BJ (cell line): Measurements from ENCODE around the gene ADAM11. TPM values are rescaled to one million over a fixed set of nuclear protein-coding genes. Genes with fewer than 3 reads are reported as not detected.

Experiments
- CTCF ChIA-PET: fragments of 350-600 bp; formaldehyde crosslinking; extraction: SDS; loops from one replicate; lab custom pipeline; 2021; ENCODE audit warnings: antibody characterized with exemption, inconsistent platforms; lab: Yijun Ruan, JAX
- POLR2A ChIA-PET: fragments of 300-600 bp; sonication (Branson Sonifier 250); formaldehyde crosslinking; extraction: SDS; loops from one replicate; lab custom pipeline; 2021; ENCODE audit warnings: antibody characterized with exemption; lab: Charles Lee
- DNase-seq: peaks from one replicate; pipeline ENCODE4 v3.0.0-alpha.2; 2011; ENCODE audit warnings: low read depth
- H3K27me3 ChIP-seq: 2 replicates; pipeline ENCODE4 v1.6.0; 2011; ENCODE audit warnings: low read length; ENCODE audit not compliant: control insufficient read depth, insufficient read depth
- H3K36me3 ChIP-seq: 2 replicates; pipeline ENCODE4 v1.5.1; 2011; ENCODE audit warnings: low read length; ENCODE audit not compliant: control insufficient read depth, insufficient read depth
- H3K4me3 ChIP-seq: 2 replicates; pipeline ENCODE4 v1.5.1; 2011; ENCODE audit warnings: low read depth, mild to moderate bottlenecking, control low read depth, low read length
- polyA plus RNA-seq: library from polyadenylated mRNA; depleted of rRNA; stranded (reverse); fragments of >200 nt; gene quantifications from 2 replicates; pipeline ENCODE4 v1.2.3, GENCODE V29; 2011
- TF ChIP-seq, protein P1 (sequence below): IDR thresholded peaks from 2 replicates; pipeline ENCODE4 v1.5.1; 2011; ENCODE audit warnings: low read depth, mild to moderate bottlenecking, control low read depth, inconsistent platforms, low read length, moderate library complexity; ENCODE audit not compliant: insufficient read depth

The ADAM11 gene
- polyA plus RNA-seq, 1 experiment, result 0.31 TPM

DNA sequence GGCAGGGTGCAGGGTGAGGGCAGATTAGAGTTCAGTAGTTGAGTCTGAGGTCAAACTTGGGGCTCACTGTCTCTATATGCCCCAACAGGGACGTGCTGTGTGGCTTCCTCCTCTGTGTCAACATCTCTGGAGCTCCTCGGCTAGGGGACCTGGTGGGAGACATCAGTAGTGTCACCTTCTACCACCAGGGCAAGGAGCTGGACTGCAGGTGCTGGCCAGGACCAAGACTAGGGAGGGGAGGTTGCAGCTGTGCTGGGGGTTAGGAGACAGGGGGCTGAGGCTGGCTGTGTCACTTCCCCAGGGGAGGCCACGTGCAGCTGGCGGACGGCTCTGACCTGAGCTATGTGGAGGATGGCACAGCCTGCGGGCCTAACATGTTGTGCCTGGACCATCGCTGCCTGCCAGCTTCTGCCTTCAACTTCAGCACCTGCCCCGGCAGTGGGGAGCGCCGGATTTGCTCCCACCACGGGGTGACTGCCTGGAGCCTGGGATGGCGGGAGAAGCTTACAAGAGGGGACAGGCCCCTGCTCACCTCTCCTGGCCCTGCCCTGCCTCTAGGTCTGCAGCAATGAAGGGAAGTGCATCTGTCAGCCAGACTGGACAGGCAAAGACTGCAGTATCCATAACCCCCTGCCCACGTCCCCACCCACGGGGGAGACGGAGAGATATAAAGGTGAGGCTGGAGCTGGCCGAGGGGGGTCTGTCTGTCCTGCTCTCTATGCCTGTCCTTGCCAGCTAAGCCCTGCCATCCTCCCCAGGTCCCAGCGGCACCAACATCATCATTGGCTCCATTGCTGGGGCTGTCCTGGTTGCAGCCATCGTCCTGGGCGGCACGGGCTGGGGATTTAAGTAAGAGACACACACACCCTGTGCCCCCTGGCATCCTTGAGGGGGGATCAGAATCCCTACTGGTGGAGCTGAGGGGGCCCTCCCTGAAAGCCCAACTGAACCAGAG lies 18.9 kb downstream of the ADAM11 start:
- no peaks in the 10 kb centered on the region for H3K36me3 ChIP-seq
- TF ChIP-seq, protein P1, sequence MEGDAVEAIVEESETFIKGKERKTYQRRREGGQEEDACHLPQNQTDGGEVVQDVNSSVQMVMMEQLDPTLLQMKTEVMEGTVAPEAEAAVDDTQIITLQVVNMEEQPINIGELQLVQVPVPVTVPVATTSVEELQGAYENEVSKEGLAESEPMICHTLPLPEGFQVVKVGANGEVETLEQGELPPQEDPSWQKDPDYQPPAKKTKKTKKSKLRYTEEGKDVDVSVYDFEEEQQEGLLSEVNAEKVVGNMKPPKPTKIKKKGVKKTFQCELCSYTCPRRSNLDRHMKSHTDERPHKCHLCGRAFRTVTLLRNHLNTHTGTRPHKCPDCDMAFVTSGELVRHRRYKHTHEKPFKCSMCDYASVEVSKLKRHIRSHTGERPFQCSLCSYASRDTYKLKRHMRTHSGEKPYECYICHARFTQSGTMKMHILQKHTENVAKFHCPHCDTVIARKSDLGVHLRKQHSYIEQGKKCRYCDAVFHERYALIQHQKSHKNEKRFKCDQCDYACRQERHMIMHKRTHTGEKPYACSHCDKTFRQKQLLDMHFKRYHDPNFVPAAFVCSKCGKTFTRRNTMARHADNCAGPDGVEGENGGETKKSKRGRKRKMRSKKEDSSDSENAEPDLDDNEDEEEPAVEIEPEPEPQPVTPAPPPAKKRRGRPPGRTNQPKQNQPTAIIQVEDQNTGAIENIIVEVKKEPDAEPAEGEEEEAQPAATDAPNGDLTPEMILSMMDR, result no peak
- H3K27me3 ChIP-seq, result peaks cover 3% of the 10 kb centered on the region; the same call in 1 of the 2 replicates
- DNase-seq, result no peak
- ChIA-PET POLR2A (no interaction called here), CTCF (interaction anchor here (0.6 to 14.4 kb wide), 19 partner anchors 8 to 322 kb away, joined by 3 to 452 read pairs (median 8); partner anchors contain the start of genes EFTUD2, GJC1 and HIGD1B)
- no peak overlapping the region for H3K4me3 ChIP-seq

DNA sequence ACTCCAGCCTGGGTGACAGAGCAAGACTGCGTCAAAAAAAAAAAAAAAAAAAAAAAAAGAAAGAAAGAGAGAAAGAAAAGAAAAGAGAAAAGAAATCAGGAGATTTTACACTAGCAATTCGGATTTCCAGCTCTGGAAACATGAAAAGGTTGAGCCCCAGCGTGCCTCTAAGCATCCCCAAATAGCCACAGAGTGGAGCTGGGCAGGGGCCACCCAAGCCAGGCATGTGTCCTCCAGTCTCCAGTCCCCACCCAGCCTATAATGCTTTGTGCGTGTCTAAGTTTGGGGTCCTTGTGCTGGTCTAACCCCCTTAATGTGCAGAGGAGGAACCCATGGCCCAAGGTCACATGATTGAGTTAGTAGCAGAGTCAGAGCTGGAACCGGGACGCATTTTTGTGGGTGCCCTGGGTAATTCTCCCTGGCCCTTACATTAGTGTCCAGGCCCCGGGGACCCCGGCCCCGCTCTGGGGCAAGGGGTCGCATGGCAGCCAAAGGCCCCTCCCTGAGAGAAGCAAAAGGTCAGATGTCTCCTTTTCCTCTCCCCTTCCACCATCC lies 19.9 kb downstream of the ADAM11 start:
- no peak for DNase-seq
- TF ChIP-seq, protein P1, result no peak
- Histone ChIP-seq H3K36me3 (no peaks in the 10 kb centered on the region), H3K27me3 (no peaks in the 10 kb centered on the region), H3K4me3 (no peak overlapping the region)
- CTCF ChIA-PET, result interaction anchor here (0.7 to 14.4 kb wide), 38 partner anchors 9 to 1276 kb away, joined by 3 to 452 read pairs (median 6); partner anchors contain the start of genes EFTUD2, GJC1 and HIGD1B
- POLR2A ChIA-PET, result no interaction called here

DNA sequence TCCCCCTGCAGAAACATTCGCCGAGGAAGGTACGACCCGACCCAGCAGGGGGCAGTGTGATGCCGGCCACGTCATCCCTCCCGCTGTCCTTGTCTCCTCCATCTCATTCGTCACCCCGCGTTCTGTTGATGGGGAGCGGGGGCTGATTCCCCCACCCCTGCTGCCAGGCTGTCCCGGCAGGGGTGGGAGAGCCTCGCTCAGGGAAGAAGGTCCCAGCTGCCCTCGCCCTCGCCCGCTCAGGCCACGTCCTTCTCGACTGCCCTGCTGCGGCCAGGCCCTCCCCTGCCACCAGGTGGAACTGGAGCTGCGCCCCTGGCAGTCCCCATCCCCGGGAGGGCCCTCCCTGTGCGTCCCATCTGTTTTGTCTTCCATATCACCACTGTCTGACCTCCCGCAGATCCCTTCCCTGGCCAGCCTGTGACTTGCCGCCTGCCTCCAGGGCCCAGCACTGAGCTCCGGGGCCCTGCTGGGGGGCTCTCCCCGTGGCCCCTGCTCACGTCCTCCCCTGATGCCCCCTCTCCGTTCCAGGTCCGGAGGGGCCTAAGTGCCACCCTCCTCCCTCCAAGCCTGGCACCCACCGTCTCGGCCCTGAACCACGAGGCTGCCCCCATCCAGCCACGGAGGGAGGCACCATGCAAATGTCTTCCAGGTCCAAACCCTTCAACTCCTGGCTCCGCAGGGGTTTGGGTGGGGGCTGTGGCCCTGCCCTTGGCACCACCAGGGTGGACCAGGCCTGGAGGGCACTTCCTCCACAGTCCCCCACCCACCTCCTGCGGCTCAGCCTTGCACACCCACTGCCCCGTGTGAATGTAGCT lies 20.6 kb downstream of the ADAM11 start:
- CTCF ChIA-PET, result interaction anchor here (0.6 to 14.4 kb wide), 42 partner anchors 10 to 1275 kb away, joined by 3 to 452 read pairs (median 6); partner anchors contain the start of genes ACBD4, EFTUD2, GJC1 and HIGD1B
- Histone ChIP-seq H3K27me3 (no peaks in the 10 kb centered on the region), H3K36me3 (no peaks in the 10 kb centered on the region), H3K4me3 (peak overlapping the region; percentile 44)
- DNase-seq, result no peak
- POLR2A ChIA-PET, result no interaction called here
- TF ChIP-seq, protein P1, result peak; percentile 86

DNA sequence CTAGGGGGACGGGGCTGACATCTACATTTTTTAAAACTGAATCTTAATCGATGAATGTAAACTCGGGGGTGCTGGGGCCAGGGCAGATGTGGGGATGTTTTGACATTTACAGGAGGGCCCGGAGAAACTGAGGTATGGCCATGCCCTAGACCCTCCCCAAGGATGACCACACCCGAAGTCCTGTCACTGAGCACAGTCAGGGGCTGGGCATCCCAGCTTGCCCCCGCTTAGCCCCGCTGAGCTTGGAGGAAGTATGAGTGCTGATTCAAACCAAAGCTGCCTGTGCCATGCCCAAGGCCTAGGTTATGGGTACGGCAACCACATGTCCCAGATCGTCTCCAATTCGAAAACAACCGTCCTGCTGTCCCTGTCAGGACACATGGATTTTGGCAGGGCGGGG lies 21.4 kb downstream of the ADAM11 start:
- Histone ChIP-seq H3K36me3 (no peaks in the 10 kb centered on the region), H3K4me3 (no peak overlapping the region), H3K27me3 (no peaks in the 10 kb centered on the region)
- TF ChIP-seq, protein P1, result no peak
- no peak for DNase-seq
- ChIA-PET POLR2A (no interaction called here), CTCF (interaction anchor here (0.8 to 14.4 kb wide), 25 partner anchors 9 to 355 kb away, joined by 3 to 452 read pairs (median 10); partner anchors contain the start of genes ACBD4, EFTUD2, GJC1 and HIGD1B)
